Stimulated activated CD8-positive, alpha-beta memory T cell treated with anti-CD3 and anti-CD28 coated beads, Interleukin-7, amount 100 ng/mL, for 48 hours (primary cell): ENCODE data around the gene ERCC2.

Source experiments
- DNase-seq, 2 donors: peaks; one replicate each; pipeline ENCODE4 v3.0.0-alpha.2; 2020; ENCODE audit warnings: low read depth in 1 of 2; ENCODE audit errors: extremely low read depth in 1 of 2

Gene ERCC2

GRCh38 chr19:45356760-45357444, 13.5 kb downstream of the ERCC2 start:
- no peak for DNase-seq

GRCh38 chr19:45355910-45356309, 14.5 kb downstream of the ERCC2 start:
- no peak for DNase-seq

- DNase-seq, result no peak
Observed at GRCh38 chr19:45355402-45355801, 15.0 kb downstream of the ERCC2 start.

GRCh38 chr19:45354241-45354842, 16.0 kb downstream of the ERCC2 start:
- no peak for DNase-seq

GRCh38 chr19:45352914-45353796, 17.2 kb downstream of the ERCC2 start:
- DNase-seq, result no peak

- DNase-seq, result no peak
Observed at GRCh38 chr19:45352471-45352870, 17.9 kb downstream of the ERCC2 start.

- DNase-seq, result no peak
Observed at GRCh38 chr19:45352062-45352461, 18.3 kb downstream of the ERCC2 start.

- DNase-seq, result no peak
Observed at GRCh38 chr19:45351401-45351952, 18.9 kb downstream of the ERCC2 start.

- DNase-seq, result no peak
Observed at GRCh38 chr19:45350477-45351058, 19.8 kb downstream of the ERCC2 start.

GRCh38 chr19:45349430-45349941, 20.9 kb downstream of the ERCC2 start:
- no peak for DNase-seq

- no peak for DNase-seq
Observed at GRCh38 chr19:45349126-45349415, 21.3 kb downstream of the ERCC2 start.

GRCh38 chr19:45348367-45349125, 21.8 kb downstream of the ERCC2 start:
- DNase-seq, result no peak

- no peak for DNase-seq
Observed at GRCh38 chr19:45347570-45348366, 22.6 kb downstream of the ERCC2 start.

GRCh38 chr19:45346449-45346848, 23.9 kb downstream of the ERCC2 start:
- no peak for DNase-seq

- no peak for DNase-seq
Observed at GRCh38 chr19:45345506-45345860, 24.9 kb downstream of the ERCC2 start.

- no peak for DNase-seq
Observed at GRCh38 chr19:45344621-45345505, 25.5 kb downstream of the ERCC2 start.

- DNase-seq, result no peak
Observed at GRCh38 chr19:45342911-45343310, 27.5 kb downstream of the ERCC2 start.

GRCh38 chr19:45340899-45341453, 29.4 kb downstream of the ERCC2 start:
- no peak for DNase-seq
